SU-DHL-6 (cell line): ENCODE results near the gene ZNF292.

Experiments
- EZH2phosphoT487 ChIP-seq: fragments of 200-600 bp; sonication (generic), shearing (Covaris generic); conservative IDR thresholded peaks from 2 replicates; pipeline ENCODE4 v1.6.1; 2018; ENCODE audit warnings: mild to moderate bottlenecking, antibody characterized with exemption, low read length, moderate library complexity, mixed read lengths
- TF ChIP-seq, protein P1 (sequence below): fragments of 200-600 bp; sonication (generic); IDR thresholded peaks from one replicate; pipeline ENCODE4 v1.5.1; 2017; ENCODE audit warnings: antibody characterized with exemption, mild to moderate bottlenecking, low read length, moderate library complexity; ENCODE audit not compliant: insufficient read depth, poor library complexity, severe bottlenecking

DNA sequence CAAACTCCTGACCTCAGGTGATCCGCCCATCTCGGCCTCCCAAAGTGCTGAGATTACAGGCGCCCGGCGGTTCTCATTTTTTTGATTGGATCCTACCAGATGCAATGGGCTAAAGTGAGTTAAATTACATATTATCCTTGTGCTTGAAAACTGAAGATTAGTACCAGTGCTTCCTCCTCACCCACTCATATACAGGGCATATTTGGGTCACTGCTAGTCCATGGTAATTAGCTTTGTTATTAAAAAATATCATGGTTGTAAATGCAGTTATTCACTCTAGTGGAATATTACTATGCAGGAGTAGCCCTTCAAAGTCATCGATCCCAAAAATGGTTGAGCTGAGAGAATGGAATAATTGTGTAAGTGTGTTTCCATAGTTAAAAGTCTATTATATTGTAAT is 26.5 kb downstream of the ZNF292 start:
- TF ChIP-seq, protein P1, sequence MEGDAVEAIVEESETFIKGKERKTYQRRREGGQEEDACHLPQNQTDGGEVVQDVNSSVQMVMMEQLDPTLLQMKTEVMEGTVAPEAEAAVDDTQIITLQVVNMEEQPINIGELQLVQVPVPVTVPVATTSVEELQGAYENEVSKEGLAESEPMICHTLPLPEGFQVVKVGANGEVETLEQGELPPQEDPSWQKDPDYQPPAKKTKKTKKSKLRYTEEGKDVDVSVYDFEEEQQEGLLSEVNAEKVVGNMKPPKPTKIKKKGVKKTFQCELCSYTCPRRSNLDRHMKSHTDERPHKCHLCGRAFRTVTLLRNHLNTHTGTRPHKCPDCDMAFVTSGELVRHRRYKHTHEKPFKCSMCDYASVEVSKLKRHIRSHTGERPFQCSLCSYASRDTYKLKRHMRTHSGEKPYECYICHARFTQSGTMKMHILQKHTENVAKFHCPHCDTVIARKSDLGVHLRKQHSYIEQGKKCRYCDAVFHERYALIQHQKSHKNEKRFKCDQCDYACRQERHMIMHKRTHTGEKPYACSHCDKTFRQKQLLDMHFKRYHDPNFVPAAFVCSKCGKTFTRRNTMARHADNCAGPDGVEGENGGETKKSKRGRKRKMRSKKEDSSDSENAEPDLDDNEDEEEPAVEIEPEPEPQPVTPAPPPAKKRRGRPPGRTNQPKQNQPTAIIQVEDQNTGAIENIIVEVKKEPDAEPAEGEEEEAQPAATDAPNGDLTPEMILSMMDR, result no peak
- TF ChIP-seq EZH2phosphoT487, result no peak
